ENCODE results near the gene PLEKHB2.

- TF ChIP-seq SP1 (IDR thresholded peaks at IDR 0.05; ENCODE audit: low read depth, low read length) (no peak), CTCF (IDR thresholded peaks at IDR 0.05 in 2 of 3, conservative IDR thresholded peaks at IDR 0.05 in 1 of 3; ENCODE audit: control insufficient read depth in 2 of 3, extremely low read depth in 1 of 3, insufficient read depth in 1 of 3, low read depth in 3 of 3, low read length in 3 of 3) (no peak), USF2 (IDR thresholded peaks at IDR 0.05; ENCODE audit: borderline replicate concordance, low read depth, low read length) (no peak), SRF (IDR thresholded peaks at IDR 0.05; ENCODE audit: low read depth in 2 of 2, low read length in 2 of 2) (no peak), POLR2A (IDR thresholded peaks at IDR 0.05; ENCODE audit: low read depth, low read length) (no peak), EZH2 (IDR thresholded peaks at IDR 0.05; ENCODE audit: borderline replicate concordance, control insufficient read depth, low read depth, low read length) (no peak), POLR2AphosphoS5 (IDR thresholded peaks at IDR 0.05; ENCODE audit: low read length) (no peak), SUZ12 (IDR thresholded peaks at IDR 0.05; ENCODE audit: unreplicated experiment) (no peak), CEBPZ (IDR thresholded peaks at IDR 0.05; ENCODE audit: low read depth, low read length) (no peak), ZNF592 (IDR thresholded peaks at IDR 0.05) (no peak), EP300 (IDR thresholded peaks at IDR 0.05; ENCODE audit: borderline replicate concordance in 1 of 2, control insufficient read depth in 1 of 2, low read depth in 2 of 2, low read length in 2 of 2) (no peak)
These were observed 48.2 kb upstream of the PLEKHB2 start for GRCh38 chr2:131056932-131057287.

Data from GM12878 (cell line).